NOMO-1 treated with DMSO at 0.1 percent for 48 hours (cell line): ENCODE results near the gene SMAD7.
A peak's percentile ranks its signal among the peaks of the same experiment; 100 is the strongest.

Source experiments
- DNase-seq: peaks from one replicate; lab custom pipeline; 2025; ENCODE audit not compliant: unreplicated experiment; lab: John Stamatoyannopoulos, UW

SMAD7 gene

GRCh38 chr18:48947560-48947959 lies 3.2 kb downstream of the SMAD7 start:
- no peak for DNase-seq

GRCh38 chr18:48947092-48947491 lies 3.7 kb downstream of the SMAD7 start:
- no peak for DNase-seq

DNA sequence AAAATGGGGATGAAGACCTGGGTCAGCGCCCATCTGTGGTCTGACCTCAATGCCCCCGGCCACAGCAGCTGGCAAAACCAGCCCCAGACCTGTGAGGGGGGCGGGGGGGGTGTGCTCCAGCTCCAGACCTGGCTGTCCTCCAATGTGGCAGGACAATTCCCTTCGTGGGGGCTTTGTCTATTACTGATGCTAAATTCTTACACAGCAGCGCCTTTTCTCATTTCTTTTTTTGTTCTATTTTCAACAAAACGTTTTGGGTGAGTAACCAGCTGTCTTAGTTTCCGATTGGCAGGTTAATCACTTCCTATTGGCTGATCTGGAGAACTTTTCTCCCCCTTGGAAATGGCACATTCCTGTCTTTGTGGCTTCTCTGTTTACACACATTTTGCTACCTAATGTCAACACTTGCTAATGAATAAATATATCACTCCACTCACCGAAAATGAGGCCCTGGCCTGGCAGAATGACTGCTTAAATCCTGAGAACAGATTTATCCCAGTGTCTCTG lies 4.4 kb downstream of the SMAD7 start:
- DNase-seq: no peak

GRCh38 chr18:48945953-48946217 lies 4.9 kb downstream of the SMAD7 start:
- DNase-seq: no peak

DNA sequence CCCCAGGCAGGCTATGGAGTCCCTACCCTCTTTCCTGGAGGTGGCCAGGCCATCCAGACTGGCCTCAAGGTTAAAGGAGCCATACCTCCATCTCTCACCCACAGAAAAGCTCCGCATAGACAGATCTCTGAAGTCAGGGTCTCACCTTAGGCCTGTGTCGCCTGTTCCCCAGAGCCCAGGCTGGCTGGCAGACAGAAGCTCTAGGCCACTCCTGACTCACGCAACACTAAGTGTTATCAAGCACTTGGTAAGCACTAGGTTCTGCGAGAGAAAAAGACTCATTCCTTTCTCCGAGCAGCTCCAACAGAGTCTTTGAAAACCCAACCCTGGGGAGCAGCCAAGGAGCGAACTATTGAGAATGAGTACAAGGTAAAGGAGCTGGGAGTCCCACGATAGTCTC lies 6.1 kb downstream of the SMAD7 start:
- no peak for DNase-seq

DNA sequence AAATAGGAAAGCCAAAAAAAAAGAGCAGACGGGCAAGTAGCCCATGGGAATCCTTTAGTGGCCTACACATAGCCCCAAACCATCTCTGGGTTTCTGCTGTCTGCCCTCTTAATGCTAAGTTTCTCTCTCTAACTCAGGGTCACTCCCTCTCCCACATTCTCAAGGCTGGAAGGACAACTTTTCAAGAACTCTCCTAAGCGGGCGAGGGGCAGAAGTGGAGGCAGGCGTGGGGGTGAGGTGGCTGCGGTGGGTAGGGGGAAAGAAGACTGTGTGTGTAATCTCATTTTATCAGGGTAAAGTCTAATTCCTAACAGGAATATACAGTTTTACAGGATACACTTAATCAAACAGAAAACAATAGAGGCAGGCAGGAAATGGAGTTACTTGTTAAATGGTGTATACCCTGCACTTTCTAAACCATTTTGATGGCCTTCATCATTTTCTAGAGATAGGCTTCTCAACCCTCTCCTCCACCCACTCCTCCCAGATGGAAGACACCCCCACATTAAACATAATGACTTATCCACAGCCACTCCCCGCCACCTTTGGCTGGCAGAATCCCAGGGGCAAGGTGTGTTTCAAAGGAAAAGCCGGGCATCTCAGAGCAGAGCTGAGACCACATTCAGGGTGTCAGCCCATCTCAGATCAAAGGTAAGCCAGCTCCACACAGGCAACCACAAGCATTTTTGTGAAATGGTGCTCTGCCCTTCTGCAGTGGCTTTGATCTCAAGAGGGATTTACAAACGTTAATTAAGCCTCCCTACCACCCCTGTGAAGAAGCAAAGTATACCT lies 6.8 kb downstream of the SMAD7 start:
- DNase-seq: no peak

DNA sequence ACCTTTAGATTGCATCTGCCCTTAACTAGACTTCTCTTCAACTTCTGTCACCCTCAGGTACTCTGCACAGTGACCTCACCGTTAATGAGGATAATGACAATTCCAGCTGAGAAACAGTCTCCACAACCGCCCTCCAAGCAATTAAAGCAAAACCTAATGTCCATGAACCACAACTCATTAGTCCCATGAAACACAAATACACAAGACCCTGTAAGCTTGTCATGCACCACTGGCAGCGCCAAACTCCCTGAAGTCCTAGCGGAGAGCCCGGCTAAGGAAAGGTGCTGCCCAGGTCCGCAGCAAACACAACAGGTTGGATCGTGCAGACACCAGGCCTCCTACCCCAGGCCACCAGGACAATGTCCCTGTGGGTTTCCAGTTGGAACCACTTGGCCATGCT lies 7.4 kb downstream of the SMAD7 start:
- no peak for DNase-seq

DNA sequence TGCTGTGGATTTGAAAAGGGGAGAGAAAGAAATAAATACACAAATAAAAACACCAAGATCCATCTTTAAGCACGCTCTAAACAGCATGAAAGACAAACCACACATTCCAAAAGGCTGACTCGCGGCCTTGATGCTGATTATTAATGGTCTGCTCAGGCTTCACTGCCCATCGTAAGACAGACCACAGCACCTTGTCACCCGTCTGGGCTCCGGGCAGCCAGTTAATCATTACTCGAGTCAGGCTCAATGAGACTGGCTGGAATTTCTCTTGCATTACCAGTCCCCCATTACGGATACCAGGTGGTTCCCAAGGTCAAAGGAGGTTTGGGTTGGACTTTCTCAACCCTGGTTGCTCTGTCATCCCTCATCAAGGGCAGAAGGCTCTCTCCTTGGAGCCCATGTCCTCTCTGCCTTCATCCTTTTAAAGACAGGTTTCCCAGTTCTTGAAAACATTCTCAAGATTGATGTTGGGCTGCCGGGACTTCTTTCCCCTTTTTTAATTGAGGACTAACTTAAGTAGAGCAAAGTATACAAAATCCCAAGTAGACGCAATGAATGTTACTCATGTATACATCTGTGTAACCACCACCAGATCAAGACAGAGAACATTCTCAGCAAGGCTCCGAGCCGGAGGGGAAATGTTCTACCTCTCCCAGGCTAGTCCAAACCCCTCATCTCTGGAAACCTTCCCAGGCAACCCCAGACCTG lies 8.1 kb downstream of the SMAD7 start:
- no peak for DNase-seq

DNA sequence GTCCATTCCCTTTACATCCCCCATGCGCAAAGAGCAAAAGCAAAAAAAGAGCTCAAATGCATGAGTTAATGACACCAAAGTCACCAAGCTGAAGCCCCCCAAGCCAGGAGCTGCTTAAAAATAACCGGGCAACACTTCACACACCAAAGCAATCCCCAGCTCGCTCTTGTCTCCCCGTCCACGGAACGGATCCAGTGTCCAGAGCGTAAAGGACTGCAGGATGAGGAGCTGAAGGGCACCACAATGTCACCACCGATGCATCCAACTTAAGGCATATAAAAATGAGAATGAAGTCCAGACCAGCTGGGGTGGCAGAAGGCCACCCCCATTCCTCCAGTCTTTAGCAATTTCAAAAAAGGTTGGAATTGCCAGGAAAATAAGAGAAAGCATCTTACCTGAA lies 8.7 kb downstream of the SMAD7 start:
- DNase-seq: no peak

DNA sequence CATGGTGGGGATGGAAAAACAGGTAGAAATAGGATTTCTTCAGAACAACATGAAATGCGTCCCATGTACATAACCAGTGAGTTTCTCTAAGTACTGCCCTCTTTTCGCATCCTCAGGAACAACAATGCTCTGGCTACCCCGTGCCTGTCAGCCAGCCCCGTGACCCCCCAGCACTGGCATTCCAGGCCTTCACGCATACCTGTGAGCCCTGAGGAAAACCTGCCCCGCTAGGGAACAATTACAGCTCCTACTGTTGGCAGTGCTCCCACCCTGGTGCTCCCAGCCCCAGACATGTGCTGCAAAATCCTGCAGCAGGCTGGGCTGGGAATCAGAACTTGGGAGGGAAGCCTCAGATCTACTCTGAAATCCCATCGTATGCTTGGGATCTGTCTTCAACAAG lies 9.1 kb downstream of the SMAD7 start:
- no peak for DNase-seq

GRCh38 chr18:48940854-48941611 lies 9.7 kb downstream of the SMAD7 start:
- no peak for DNase-seq

GRCh38 chr18:48939205-48940097 lies 11.3 kb downstream of the SMAD7 start:
- DNase-seq: no peak

- DNase-seq: no peak
These were observed 11.9 kb downstream of the SMAD7 start for GRCh38 chr18:48938827-48939204.

DNA sequence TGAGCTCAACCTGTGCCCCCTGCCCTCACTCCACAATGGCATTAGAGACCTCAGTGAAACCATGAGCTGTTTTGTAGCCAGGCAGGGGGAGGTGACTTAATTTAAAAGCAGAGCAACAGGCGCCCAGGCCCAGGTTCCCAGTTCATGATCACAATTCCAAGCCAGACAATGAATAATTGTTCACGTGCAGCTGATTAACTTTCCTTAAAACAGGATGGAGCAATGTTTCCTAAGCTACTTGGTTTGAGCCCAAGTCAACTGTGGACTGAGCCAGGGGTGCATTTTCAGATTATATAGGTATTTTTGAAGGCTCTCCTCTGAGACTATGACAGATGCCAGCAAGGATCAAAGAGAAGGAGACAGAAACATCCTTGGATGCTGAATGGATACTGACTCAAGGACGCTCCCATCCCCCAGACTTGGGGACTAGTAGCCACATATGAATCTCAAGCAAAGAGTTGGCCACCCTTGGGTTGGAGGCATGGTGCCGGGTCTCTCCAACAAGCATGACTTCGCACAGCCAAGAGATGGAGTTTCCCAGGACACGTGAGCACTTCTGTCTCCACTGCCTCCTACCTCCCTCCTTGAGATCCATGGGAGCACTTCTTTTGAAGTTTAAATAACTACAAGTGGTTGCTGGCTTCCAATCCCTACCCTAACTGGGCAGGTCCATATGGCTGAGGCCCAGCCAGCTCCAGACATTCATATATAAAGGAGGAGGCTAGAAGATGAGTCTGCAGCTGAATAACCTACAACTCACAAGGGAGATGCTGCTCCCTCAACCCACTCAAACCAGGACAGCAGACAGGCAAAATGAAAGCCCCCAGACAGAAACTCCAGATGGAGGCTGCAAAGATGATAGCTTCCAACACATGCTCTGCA lies 12.7 kb downstream of the SMAD7 start:
- DNase-seq: no peak

DNA sequence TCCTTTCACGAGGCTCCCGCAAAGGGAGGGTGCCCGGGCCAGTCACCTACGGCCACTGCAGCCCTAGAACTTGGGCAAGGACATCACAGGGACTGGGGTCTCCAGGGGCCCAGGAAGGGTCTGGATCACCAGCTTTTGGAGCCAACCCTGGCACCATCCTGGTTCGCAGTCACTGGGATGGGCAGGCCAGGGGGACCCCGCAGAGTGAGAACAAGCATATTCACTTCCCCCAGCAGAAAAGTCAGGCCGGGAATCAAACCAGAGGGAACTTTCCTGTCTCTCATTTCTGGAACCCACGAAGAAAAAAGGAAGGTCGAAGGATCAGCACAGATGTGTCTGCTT lies 15.4 kb downstream of the SMAD7 start:
- no peak for DNase-seq

- peak; percentile 68 for DNase-seq
These were observed 15.9 kb downstream of the SMAD7 start for GRCh38 chr18:48934723-48935432.

- DNase-seq: peak; percentile 68
These were observed 16.4 kb downstream of the SMAD7 start for GRCh38 chr18:48934415-48934722.

DNA sequence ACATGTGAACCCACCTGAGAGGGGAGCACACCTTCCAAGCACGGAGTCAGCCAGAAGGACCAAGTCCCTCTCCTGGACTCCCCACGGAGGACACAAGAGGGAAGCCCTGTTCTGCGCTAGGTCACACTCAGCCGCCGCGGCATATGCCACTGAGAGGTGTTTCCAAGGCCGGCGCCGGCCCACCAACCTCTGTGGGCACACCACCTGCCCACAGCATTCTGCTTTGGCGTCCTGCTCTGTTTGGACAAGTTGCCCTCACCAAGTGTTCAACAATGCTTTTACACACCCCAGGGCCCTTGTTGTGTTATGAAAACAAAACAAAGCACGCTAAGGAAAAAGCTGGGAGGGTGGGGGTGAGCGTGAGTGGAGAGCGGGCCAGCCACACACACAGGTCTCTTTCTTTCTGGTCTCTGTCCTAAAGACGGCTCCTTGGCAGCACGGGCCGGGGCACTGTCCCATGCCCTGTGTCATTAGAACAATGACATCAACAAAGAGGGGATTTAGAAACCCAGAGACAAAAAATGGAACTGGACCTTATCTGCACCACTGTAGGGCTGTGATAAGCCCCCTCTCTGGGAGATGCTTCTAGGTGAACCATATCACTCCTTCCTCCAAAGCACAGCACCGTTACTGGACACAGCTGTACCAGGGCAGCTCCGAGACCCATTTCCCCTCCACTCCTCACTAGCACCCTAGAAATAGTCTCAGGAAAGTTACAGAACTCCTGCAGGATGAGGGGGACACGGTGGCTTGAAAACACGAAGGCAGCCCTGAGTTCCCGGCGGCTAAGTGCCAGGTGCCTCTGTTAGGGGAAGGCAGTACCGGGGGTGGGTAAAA lies 17.0 kb downstream of the SMAD7 start:
- DNase-seq: no peak
